HCT116 (cell line): Measurements from ENCODE around the gene OR8D2.

Experiments used
- EGR1 ChIP-seq: IDR thresholded peaks from 2 replicates; pipeline ENCODE4 v1.6.1; 2012; ENCODE audit warnings: low read depth
- EZH2 ChIP-seq: fragments of 200-600 bp; sonication (generic); IDR thresholded peaks from 2 replicates; pipeline ENCODE4 v1.6.1; 2017; ENCODE audit warnings: antibody characterized with exemption, mixed run types
- EZH2phosphoT487 ChIP-seq: fragments of 200-600 bp; IDR thresholded peaks from 2 replicates; pipeline ENCODE4 v1.6.1; 2018; ENCODE audit warnings: antibody characterized with exemption, borderline replicate concordance
- FOSL1 ChIP-seq: IDR thresholded peaks from 2 replicates; pipeline ENCODE4 v1.6.1; 2012; ENCODE audit warnings: low read depth
- POLR2A ChIP-seq: IDR thresholded peaks from 2 replicates; pipeline ENCODE4 v1.7.0; 2011; ENCODE audit warnings: borderline replicate concordance; ENCODE audit not compliant: insufficient read depth, insufficient read length; ENCODE audit errors: extremely low read depth
- POLR2AphosphoS5 ChIP-seq: IDR thresholded peaks from 2 replicates; pipeline ENCODE4 v1.6.1; 2011; ENCODE audit warnings: mild to moderate bottlenecking, low read depth, low read length, moderate library complexity
- RAD21 ChIP-seq: IDR thresholded peaks from 2 replicates; pipeline ENCODE4 v1.6.1; 2012; ENCODE audit warnings: low read depth, mild to moderate bottlenecking
- SP1 ChIP-seq: IDR thresholded peaks from 2 replicates; pipeline ENCODE4 v1.6.1; 2012; ENCODE audit warnings: low read depth
- SRF ChIP-seq: IDR thresholded peaks from 2 replicates; pipeline ENCODE4 v1.6.1; 2012; ENCODE audit warnings: low read depth
- ZFX ChIP-seq: fragments of 450-650 bp; IDR thresholded peaks from 2 replicates; pipeline ENCODE4 v1.6.1; 2017
- TF ChIP-seq, protein P1 (sequence below), 3 experiments: fragments of 200-600 bp in 1 of 3; sonication (generic) in 1 of 3; IDR thresholded peaks in 2 of 3; conservative IDR thresholded peaks in 1 of 3; 2 replicates each; pipeline ENCODE4 v1.5.1; 2012 to 2017; ENCODE audit warnings: low read depth in 2 of 3, low read length in 2 of 3, antibody characterized with exemption in 1 of 3, borderline replicate concordance in 1 of 3, control low read depth in 1 of 3, mild to moderate bottlenecking in 1 of 3, mixed read lengths in 1 of 3, mixed run types in 1 of 3, moderate library complexity in 1 of 3; ENCODE audit not compliant: insufficient read depth in 1 of 3
- TF ChIP-seq, protein P2 (sequence below): IDR thresholded peaks from 2 replicates; pipeline ENCODE4 v1.6.1; 2011; ENCODE audit warnings: mild to moderate bottlenecking, low read length, moderate library complexity; ENCODE audit not compliant: insufficient replicate concordance; ENCODE audit errors: extremely low read depth
- TF ChIP-seq, protein P3 (sequence below): IDR thresholded peaks from 2 replicates; pipeline ENCODE4 v1.6.1; 2012

DNA sequence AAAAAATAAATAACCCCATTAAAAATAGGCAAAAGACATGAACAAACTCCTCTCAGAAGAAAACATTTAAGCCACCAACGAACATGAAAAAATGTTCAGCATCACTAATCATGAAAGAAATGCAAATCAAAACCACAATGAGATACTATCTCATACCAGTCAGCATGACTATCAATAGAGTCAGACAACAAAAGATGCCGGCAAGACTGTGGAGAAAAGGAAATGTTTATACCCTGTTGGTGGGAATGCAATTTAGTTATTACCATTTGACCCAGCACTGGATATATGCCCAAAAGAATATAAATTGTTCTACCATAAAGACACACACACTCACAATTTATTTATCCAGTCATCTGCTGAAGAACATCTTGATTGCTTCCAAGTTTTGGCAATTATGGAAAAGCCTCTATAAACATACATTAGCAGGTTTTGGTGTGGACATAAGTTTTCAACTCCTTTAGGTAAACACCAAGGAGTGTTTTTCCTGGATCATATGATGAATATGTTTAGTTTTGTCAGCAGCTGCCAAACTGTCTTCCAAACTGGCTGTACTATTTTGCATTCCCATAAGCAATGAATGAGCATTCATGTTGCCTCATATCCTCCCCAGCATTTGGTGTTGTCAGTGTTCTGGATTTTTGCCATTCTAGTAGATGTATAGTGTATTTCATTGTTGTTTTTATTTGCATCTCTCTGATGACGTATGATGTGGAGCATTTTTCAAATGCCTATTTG lies 34.2 kb downstream of the OR8D2 start:
- TF ChIP-seq, protein P1, sequence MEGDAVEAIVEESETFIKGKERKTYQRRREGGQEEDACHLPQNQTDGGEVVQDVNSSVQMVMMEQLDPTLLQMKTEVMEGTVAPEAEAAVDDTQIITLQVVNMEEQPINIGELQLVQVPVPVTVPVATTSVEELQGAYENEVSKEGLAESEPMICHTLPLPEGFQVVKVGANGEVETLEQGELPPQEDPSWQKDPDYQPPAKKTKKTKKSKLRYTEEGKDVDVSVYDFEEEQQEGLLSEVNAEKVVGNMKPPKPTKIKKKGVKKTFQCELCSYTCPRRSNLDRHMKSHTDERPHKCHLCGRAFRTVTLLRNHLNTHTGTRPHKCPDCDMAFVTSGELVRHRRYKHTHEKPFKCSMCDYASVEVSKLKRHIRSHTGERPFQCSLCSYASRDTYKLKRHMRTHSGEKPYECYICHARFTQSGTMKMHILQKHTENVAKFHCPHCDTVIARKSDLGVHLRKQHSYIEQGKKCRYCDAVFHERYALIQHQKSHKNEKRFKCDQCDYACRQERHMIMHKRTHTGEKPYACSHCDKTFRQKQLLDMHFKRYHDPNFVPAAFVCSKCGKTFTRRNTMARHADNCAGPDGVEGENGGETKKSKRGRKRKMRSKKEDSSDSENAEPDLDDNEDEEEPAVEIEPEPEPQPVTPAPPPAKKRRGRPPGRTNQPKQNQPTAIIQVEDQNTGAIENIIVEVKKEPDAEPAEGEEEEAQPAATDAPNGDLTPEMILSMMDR (IDR thresholded peaks at IDR 0.05 in 2 of 3, conservative IDR thresholded peaks at IDR 0.05 in 1 of 3; ENCODE audit: borderline replicate concordance in 1 of 3, insufficient read depth in 1 of 3, low read depth in 2 of 3, low read length in 2 of 3) = no peak
- TF ChIP-seq POLR2A (no peak), RAD21 (no peak), POLR2AphosphoS5 (no peak), EGR1 (no peak), EZH2 (no peak), FOSL1 (no peak), SP1 (no peak), EZH2phosphoT487 (no peak), ZFX (no peak), SRF (no peak)
- TF ChIP-seq, protein P2, sequence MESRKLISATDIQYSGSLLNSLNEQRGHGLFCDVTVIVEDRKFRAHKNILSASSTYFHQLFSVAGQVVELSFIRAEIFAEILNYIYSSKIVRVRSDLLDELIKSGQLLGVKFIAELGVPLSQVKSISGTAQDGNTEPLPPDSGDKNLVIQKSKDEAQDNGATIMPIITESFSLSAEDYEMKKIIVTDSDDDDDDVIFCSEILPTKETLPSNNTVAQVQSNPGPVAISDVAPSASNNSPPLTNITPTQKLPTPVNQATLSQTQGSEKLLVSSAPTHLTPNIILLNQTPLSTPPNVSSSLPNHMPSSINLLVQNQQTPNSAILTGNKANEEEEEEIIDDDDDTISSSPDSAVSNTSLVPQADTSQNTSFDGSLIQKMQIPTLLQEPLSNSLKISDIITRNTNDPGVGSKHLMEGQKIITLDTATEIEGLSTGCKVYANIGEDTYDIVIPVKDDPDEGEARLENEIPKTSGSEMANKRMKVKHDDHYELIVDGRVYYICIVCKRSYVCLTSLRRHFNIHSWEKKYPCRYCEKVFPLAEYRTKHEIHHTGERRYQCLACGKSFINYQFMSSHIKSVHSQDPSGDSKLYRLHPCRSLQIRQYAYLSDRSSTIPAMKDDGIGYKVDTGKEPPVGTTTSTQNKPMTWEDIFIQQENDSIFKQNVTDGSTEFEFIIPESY = no peak
- TF ChIP-seq, protein P3, sequence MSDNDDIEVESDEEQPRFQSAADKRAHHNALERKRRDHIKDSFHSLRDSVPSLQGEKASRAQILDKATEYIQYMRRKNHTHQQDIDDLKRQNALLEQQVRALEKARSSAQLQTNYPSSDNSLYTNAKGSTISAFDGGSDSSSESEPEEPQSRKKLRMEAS = no peak
